ENCODE measurements around the gene POU2AF1. TPM values are rescaled to one million over a fixed set of nuclear protein-coding genes. Genes with fewer than 3 reads are reported as not detected.

The POU2AF1 gene
- total RNA-seq, 6 experiments from 2014 or later = 0.06 to 2.4 (median 0.63) TPM

- ATAC-seq (no peak), DNase-seq (no peak)
- H3K36me3 ChIP-seq = no peaks in the 10 kb centered on the region
- 57% methylated on average over 1 of the region's 1 CpG for WGBS (ENCODE audit: insufficient coverage, low coverage, low lambda C conversion rate, missing lambda C conversion rate)
- intact Hi-C loops (cut with DNase I) = loop anchor here (5.0 kb wide), 2 partner anchors 126 to 141 kb away; partner anchors contain the start of gene POU2AF3 (in 1 of the 2)
- no peak overlapping the region for H3K27ac ChIP-seq
- H3K4me3 ChIP-seq = no peak overlapping the region
- H3K9me3 ChIP-seq = no peaks in the 10 kb centered on the region
- H3K4me1 ChIP-seq = peaks cover 0 to 17% (median under 1%) of the 10 kb centered on the region in 4 donors
- H3K27me3 ChIP-seq = no peaks in the 10 kb centered on the region
- no peak for TF ChIP-seq CTCF (IDR thresholded peaks at IDR 0.05)
- no peak for TF ChIP-seq POLR2A (IDR thresholded peaks at IDR 0.05)
Measured at GRCh38 chr11:111423250-111423615, 44.2 kb upstream of the POU2AF1 start.

DNA sequence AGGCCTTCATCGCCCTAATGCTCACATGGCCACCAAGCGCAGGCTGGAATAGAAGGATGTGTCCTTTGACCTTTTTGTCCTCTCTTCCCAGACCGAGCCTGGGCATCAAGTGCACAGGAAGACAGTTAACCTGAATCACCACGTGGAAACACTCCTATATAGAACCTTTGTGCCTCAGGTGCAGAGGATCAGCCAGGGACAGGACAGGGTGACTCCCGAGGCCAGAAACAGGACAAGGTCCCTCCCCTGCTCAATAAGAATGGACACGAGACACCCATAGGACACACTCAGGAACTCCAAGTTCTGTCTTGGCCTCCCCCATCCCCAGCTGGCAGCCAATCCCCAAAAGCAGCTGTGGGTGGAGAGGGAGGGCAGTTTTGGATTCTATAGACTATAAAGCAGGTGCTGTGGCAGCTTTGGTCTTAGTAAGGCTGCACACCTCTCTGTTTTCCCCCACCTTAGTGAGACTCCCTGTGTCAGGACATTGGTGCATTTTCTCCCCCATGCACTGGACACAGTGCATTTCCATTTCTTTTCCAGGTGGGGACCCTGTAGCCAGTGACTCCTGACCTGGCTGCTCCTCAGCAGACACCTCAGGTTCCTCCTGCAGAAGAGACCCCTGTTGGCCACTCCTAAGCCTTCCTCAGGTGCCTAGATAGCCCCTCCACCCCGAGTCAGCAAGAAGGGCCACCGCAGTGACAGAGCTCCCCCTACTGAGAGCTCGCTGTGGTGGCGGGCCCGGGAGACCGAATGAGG lies 43.6 kb upstream of the POU2AF1 start:
- no peak overlapping the region for H3K27ac ChIP-seq
- H3K9me3 ChIP-seq = no peaks in the 10 kb centered on the region
- H3K36me3 ChIP-seq = no peaks in the 10 kb centered on the region
- peaks cover 0 to 23% (median 3%) of the 10 kb centered on the region in 4 donors for H3K4me1 ChIP-seq
- no peak overlapping the region for H3K4me3 ChIP-seq
- intact Hi-C loops (cut with DNase I) = loop anchor here (5.0 kb wide), 2 partner anchors 125 to 140 kb away; partner anchors contain the start of gene POU2AF3 (in 1 of the 2)
- peak; percentile 75 to 93 (median 82) for ATAC-seq
- TF ChIP-seq CTCF (IDR thresholded peaks at IDR 0.05) = peak; percentile 67 to 84 (median 76)
- TF ChIP-seq POLR2A (IDR thresholded peaks at IDR 0.05) = no peak
- WGBS (ENCODE audit: insufficient coverage, low coverage, low lambda C conversion rate, missing lambda C conversion rate) = 28% methylated on average over 9 of the region's 12 CpGs
- peak in 2 of 3 donors; percentile 41 to 58 for DNase-seq
- no peaks in the 10 kb centered on the region for H3K27me3 ChIP-seq

- DNase-seq (no peak), ATAC-seq (no peak)
- Histone ChIP-seq H3K4me1 (peaks cover 0 to 32% (median 6%) of the 10 kb centered on the region in 4 donors), H3K36me3 (no peaks in the 10 kb centered on the region), H3K4me3 (no peak overlapping the region), H3K9me3 (no peaks in the 10 kb centered on the region), H3K27me3 (no peaks in the 10 kb centered on the region), H3K27ac (no peak overlapping the region)
- TF ChIP-seq POLR2A (IDR thresholded peaks at IDR 0.05) = no peak
- no peak for TF ChIP-seq CTCF (IDR thresholded peaks at IDR 0.05)
- WGBS (ENCODE audit: insufficient coverage, low coverage, low lambda C conversion rate, missing lambda C conversion rate) = 94% methylated on average over 3 of the region's 5 CpGs
- intact Hi-C loops (cut with DNase I) = loop anchor here (5.0 kb wide), 2 partner anchors 124 to 139 kb away; partner anchors contain the start of gene POU2AF3 (in 1 of the 2)
Measured at GRCh38 chr11:111421251-111421650, 42.2 kb upstream of the POU2AF1 start.

GRCh38 chr11:111419641-111420327 lies 40.7 kb upstream of the POU2AF1 start:
- Histone ChIP-seq H3K27me3 (no peaks in the 10 kb centered on the region), H3K4me3 (no peak overlapping the region), H3K4me1 (peaks cover 0 to 32% (median 6%) of the 10 kb centered on the region in 4 donors), H3K9me3 (no peaks in the 10 kb centered on the region), H3K36me3 (no peaks in the 10 kb centered on the region), H3K27ac (no peak overlapping the region)
- TF ChIP-seq POLR2A (IDR thresholded peaks at IDR 0.05) (no peak), CTCF (IDR thresholded peaks at IDR 0.05) (no peak)
- intact Hi-C loops (cut with DNase I) = loop anchor here (5.0 kb wide), 2 partner anchors 122 to 137 kb away; partner anchors contain the start of gene POU2AF3 (in 1 of the 2)
- ATAC-seq (peak; percentile 17 to 74 (median 70)), DNase-seq (peak; percentile 27 to 85 (median 79))
- WGBS (ENCODE audit: insufficient coverage, low coverage, low lambda C conversion rate, missing lambda C conversion rate) = 43% methylated on average over 4 of the region's 5 CpGs

All from right lobe of liver (tissue), 6 donors.